K562 (cell line): ENCODE data around the gene TIMM17B. TPM values are rescaled to one million over a fixed set of nuclear protein-coding genes. Genes with fewer than 3 reads are reported as not detected.
A peak's percentile ranks its signal among the peaks of the same experiment; 100 is the strongest.

Source experiments
- ARID3A ChIP-seq: IDR thresholded peaks from 2 replicates; pipeline ENCODE4 v1.6.1; 2012; ENCODE audit warnings: low read depth, low read length, improper control_type of control experiment, borderline replicate concordance
- ATF7 ChIP-seq: fragments of 450-650 bp; IDR thresholded peaks from 2 replicates; pipeline ENCODE4 v1.7.1; 2014; ENCODE audit warnings: mild to moderate bottlenecking, moderate library complexity
- DLX4 ChIP-seq: fragments of 250-450 bp; sonication (Bioruptor Pico); IDR thresholded peaks from 2 replicates; pipeline ENCODE4 v1.6.1; 2021; ENCODE audit warnings: mild to moderate bottlenecking
- HOXB6 ChIP-seq: fragments of 250-450 bp; sonication (Bioruptor Pico); IDR thresholded peaks from 2 replicates; pipeline ENCODE4 v1.5.1; 2022; ENCODE audit warnings: mild to moderate bottlenecking, borderline replicate concordance
- MBD2 ChIP-seq: sonication (generic); IDR thresholded peaks from 2 replicates; pipeline ENCODE4 v1.6.1; 2016; ENCODE audit warnings: low read depth, borderline replicate concordance
- NCOA1 ChIP-seq: fragments of 450-650 bp; IDR thresholded peaks from 2 replicates; pipeline ENCODE4 v1.6.1; 2016; ENCODE audit warnings: low read depth
- NCOR1 ChIP-seq: fragments of 450-650 bp; IDR thresholded peaks from 2 replicates; pipeline ENCODE4 v1.6.1; 2016; ENCODE audit warnings: mild to moderate bottlenecking, moderate library complexity
- RAD21 ChIP-seq, 2 experiments: fragments of 250-450 bp in 1 of 2; fragments of 450-650 bp in 1 of 2; sonication (Bioruptor Pico) in 1 of 2; formaldehyde crosslinking in 1 of 2; IDR thresholded peaks in 1 of 2; conservative IDR thresholded peaks in 1 of 2; 2 replicates each; pipeline versions ENCODE4 v1.4.0 to v1.8.0; 2020 to 2022; ENCODE audit warnings: mild to moderate bottlenecking in 2 of 2, moderate library complexity in 1 of 2
- RFX1 ChIP-seq: fragments of 450-650 bp; IDR thresholded peaks from 2 replicates; pipeline ENCODE4 v1.6.1; 2016; ENCODE audit warnings: mild to moderate bottlenecking, moderate library complexity
- SPI1 ChIP-seq: IDR thresholded peaks from 2 replicates; pipeline ENCODE4 v1.6.1; 2011; ENCODE audit warnings: low read depth, low read length, control low read depth, borderline replicate concordance
- SRSF3 ChIP-seq: fragments of 200-400 bp; formaldehyde crosslinking; IDR thresholded peaks from 2 replicates; pipeline ENCODE4 v1.6.1; 2016; ENCODE audit warnings: mild to moderate bottlenecking, low read length, moderate library complexity; ENCODE audit not compliant: insufficient read depth
- TCF7L2 ChIP-seq: fragments of 150-350 bp; IDR thresholded peaks from 2 replicates; pipeline ENCODE4 v1.6.1; 2016; ENCODE audit warnings: low read depth, mild to moderate bottlenecking, low read length, moderate library complexity
- WHSC1 ChIP-seq: IDR thresholded peaks from one replicate; pipeline ENCODE4 v1.6.1; 2012; ENCODE audit warnings: low read length, control low read depth, inconsistent platforms
- ZNF280B ChIP-seq: fragments of 250-450 bp; sonication (Bioruptor Pico); IDR thresholded peaks from 2 replicates; pipeline ENCODE4 v1.5.1; 2021; ENCODE audit warnings: mild to moderate bottlenecking
- ZNF384 ChIP-seq: IDR thresholded peaks from 2 replicates; pipeline ENCODE4 v1.6.1; 2012; ENCODE audit warnings: low read depth, low read length, improper control_type of control experiment
- ZNF407 ChIP-seq: fragments of 450-650 bp; IDR thresholded peaks from 2 replicates; pipeline ENCODE4 v1.6.1; 2016; ENCODE audit warnings: low read depth
- ZNF551 ChIP-seq: fragments of 250-450 bp; sonication (Bioruptor Pico); IDR thresholded peaks from 2 replicates; pipeline ENCODE4 v1.5.0; 2021; ENCODE audit warnings: mild to moderate bottlenecking, moderate library complexity
- ZNF77 ChIP-seq: fragments of 250-450 bp; sonication (Bioruptor Pico); IDR thresholded peaks from 2 replicates; pipeline ENCODE4 v1.5.0; 2020
- polyA plus RNA-seq, 8 experiments: library from polyadenylated mRNA; depleted of rRNA in 4 of 8; stranded (reverse) in 5 of 8; unstranded in 3 of 8; fragments of >200 nt; fragmentation: Nextera tagmentation in 2 of 8; fragmentation: Illumina TruSeq in 1 of 8; extraction: Ambion mirVana in 2 of 8; extraction: Trizol in 1 of 8; gene quantifications; 2 replicates each; pipeline versions ENCODE4 v1.2.1 to v1.2.3, GENCODE V29; 2011 to 2014; ENCODE audit warnings: inconsistent platforms in 1 of 8, missing spikeins in 1 of 8
- total RNA-seq, 7 experiments: library from RNA; depleted of rRNA in 6 of 7; stranded (reverse); fragments of >200 nt in 6 of 7; fragmentation: Illumina TruSeq in 2 of 7; extraction: Trizol in 2 of 7; gene quantifications; 2 replicates each; pipeline versions ENCODE4 v1.2.1 to v1.2.3, GENCODE V29; 2011 to 2021; ENCODE audit warnings: low replicate concordance in 1 of 7

TIMM17B gene
- total and polyA plus RNA-seq, 9 of the 15 experiments (the other 6 are each of a cell fraction or from before 2014, with no cell fraction given): 9.9 to 184 (median 115) TPM

- no peak for TF ChIP-seq ZNF280B
- no peak for TF ChIP-seq ARID3A
- TF ChIP-seq DLX4 (CRISPR knock-in tag): 0 out of 2 replicates have a peak, but pooled peaks have one; percentile 8
- no peak for TF ChIP-seq NCOA1
- no peak for TF ChIP-seq NCOR1
- TF ChIP-seq SPI1: 0 out of 2 replicates have a peak, but pooled peaks have one; percentile 11
- TF ChIP-seq MBD2: peak; percentile 31; the same call in 1 of the 2 replicates
- peak; percentile 64; the same call in 1 of the 2 replicates for TF ChIP-seq ATF7
- TF ChIP-seq SRSF3: no peak
- no peak for TF ChIP-seq ZNF77
- no peak for TF ChIP-seq ZNF551 (CRISPR knock-in tag)
- no peak for TF ChIP-seq ZNF407
- TF ChIP-seq HOXB6 (CRISPR knock-in tag): no peak
- no peak for TF ChIP-seq ZNF384
- no peak for TF ChIP-seq WHSC1
- peak; percentile 67 for TF ChIP-seq TCF7L2
- TF ChIP-seq RAD21 (CRISPR knock-in tag; conservative IDR thresholded peaks at IDR 0.05 in 1 of 2, IDR thresholded peaks at IDR 0.05 in 1 of 2): no peak
- no peak for TF ChIP-seq RFX1
These were observed 13.4 kb upstream of the TIMM17B start (continued) for GRCh38 chrX:48910926-48911411.
